GM21526 (cell line): ENCODE results near the gene TNFAIP8L2.

Experiments
- ATAC-seq: cut with Tn5 transposase; IDR thresholded peaks from one replicate; pipeline ENCODE4 v1.9.1; 2021; ENCODE audit warnings: moderate library complexity; ENCODE audit not compliant: unreplicated experiment, low FRiP score

Gene TNFAIP8L2

DNA sequence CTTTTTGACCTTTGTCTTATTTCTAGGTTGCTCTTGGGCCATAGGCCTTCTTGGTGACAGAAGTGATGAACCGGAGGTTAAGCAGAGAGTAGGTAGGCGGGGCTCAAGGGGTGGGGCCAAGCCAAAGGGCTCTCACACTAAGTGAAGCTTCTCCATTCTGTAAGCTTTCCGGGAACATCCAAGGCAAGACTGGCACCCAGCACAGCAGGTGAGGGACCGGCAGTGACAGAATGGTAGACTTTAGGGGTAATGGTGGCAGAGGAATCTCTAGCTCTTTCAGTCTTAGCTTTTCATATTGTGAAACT is at the start of gene TNFAIP8L2:
Gene TNFAIP8L2 (plus strand): TSS at position 135 of the 305 bp plus-strand sequence. CDS start 2,049 bp downstream, outside the sequence.
- ATAC-seq, result no peak

DNA sequence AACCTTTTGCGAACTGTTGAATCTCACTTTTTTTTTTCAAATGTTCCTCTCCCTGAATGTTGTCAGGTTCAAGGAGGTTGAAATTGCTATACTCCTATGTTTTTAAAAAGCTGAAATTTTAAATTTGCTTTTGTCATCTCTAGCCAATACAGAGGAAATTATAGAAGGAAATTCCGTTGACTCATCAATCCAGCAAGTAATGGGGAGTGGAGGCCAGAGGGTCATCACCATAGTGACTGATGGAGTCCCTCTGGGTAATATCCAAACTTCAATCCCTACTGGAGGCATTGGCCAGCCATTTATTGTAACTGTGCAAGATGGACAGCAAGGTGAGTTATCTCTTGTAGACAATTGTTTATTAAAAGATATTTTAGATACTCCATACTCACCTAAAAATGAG is 49.6 kb upstream of the TNFAIP8L2 start:
- no peak for ATAC-seq

DNA sequence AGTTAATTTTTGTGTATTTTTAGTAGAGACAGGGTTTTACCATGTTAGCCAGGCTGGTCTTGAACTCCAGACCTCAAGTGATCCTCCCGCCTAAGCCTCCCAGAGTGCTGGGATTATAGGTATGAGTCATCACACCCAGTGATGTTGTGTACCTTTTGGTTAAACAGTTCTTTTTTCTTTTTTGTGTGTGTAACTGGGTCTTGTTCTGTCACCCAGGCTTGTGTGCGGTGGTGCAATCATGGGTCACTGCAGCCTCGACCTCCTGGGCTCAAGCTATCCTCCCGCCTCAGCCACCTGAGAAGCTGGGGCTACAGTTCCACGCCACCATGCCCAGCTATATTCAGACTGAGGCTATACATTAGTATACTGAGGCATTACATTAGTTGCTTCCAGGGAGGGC is 48.1 kb upstream of the TNFAIP8L2 start:
- ATAC-seq, result no peak

DNA sequence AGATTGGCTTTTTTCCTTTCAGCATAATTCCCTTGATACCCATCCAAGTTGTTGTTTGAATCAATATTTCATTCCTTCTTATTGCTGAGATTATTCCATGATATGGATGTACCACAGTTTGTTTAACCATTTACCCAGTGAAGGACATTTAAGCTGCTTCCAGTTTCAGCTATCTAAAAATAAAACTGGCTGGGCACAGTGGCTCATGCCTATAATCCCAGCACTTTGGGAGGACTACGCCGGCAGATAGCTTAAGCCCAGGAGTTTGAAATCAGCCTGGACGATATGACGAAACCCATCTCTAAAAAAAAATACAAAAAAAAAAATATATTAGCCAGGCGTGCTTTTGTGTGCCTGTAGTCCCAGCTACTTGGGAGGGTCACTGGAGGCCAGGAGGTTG is 42.6 kb upstream of the TNFAIP8L2 start:
- ATAC-seq, result no peak

DNA sequence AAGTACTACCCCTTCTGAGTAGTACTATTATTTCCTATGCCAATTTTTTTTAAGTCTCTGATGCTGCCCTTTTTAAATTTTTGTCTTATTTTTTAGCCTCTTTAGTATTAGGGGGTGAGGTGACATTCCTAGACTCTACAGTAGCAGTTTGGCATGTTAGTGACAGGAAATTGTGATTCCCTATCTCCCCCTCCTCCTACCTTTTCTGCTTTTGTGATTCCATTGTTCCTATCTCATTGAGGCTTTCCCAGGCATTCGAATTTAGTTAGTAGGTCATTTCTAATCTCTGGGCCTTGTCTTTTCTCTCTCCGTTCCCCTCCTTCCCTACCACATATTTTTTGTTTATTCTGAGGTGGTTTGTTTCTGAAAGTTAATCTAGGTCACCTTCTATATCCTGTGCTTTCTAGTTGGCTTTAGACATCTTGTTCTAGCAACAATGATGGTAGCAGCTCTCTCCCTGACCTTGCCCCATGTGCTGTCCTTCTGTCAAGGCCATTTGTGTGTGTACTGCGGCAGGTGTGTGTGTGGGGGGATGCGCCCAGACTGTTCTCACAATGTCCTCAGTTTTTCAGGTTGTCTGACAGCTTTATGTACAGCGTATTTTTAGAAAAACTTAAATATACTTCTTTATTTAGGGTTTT is 31.6 kb upstream of the TNFAIP8L2 start:
- ATAC-seq, result no peak

DNA sequence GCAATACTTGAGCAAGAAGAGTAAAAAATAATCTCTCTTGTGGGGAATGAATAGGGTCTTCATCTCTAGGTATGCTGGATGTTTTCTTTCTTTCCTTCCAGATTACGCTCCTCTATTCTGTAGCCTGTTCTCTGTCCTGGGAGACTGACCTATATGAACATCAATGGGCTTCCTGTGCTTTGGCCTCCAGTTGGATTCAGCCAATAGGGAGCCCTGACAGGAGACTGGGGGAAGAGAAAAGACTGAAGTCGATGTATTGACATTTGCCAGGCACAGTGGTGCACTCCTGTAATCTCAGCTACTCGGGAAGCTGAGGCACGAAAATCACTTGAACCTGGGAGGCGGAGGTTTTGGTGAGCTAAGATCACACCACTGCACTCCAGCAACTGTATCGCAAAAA is 27.6 kb upstream of the TNFAIP8L2 start:
- no peak for ATAC-seq

DNA sequence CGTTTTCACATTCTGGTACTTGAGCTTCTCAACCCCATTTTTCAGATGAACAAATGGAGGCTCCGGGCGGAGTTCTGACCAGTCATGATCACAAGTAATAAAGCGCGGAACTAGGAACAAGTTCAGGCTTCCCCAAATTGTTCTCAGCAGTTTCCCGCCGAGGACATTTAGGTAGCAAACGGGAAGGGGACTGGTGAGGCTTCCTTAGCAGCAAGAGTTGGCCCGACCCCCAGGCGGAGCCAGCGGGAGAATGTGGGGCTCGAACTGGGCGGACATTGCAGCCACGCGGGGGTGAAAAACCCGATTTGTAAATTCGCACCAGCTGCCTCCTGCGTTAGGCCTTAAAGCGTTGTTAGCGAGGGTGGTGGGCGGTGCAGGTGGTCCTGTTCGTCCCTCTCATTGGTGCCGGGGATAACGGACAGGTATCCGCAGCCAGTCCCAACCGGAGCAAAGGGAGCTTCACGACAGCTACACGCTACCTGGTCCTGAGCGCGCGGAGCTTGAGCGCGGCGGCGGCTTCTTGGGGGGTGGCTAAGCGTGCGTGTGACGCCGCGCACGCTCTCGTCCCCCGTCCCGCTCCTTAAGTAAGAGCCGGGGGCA is 25.4 kb upstream of the TNFAIP8L2 start:
- no peak for ATAC-seq

DNA sequence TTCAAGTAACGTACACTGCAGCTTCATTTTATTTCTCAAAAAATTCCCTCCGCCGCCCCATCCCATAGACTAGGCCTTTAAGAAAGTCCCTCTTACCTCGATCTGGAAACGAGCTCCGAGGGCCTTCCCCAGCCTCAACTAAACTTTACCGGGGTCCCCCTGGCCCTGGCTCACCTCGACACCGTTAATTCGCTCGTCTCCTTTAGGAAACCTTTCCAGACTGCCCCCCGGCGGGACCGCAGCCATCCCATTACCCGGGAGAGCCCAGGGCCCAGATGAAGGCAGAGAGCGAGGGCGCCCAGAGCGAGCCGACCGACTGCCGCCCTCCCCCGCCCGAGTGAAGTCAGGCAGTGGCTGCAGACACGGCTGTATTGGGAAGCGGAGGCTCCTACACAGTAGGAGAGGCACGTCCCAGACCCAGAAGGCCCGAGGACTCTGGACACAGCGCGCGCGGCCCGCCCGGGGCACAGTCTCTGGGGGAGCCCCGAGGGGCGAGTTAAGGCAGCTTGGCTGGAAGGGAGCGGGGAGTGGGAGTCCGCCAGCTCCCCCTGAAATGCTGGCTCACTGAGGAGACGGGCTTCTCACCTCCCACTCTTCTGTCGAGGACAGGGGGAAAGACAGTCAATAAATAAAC is 24.6 kb upstream of the TNFAIP8L2 start:
- ATAC-seq, result no peak

DNA sequence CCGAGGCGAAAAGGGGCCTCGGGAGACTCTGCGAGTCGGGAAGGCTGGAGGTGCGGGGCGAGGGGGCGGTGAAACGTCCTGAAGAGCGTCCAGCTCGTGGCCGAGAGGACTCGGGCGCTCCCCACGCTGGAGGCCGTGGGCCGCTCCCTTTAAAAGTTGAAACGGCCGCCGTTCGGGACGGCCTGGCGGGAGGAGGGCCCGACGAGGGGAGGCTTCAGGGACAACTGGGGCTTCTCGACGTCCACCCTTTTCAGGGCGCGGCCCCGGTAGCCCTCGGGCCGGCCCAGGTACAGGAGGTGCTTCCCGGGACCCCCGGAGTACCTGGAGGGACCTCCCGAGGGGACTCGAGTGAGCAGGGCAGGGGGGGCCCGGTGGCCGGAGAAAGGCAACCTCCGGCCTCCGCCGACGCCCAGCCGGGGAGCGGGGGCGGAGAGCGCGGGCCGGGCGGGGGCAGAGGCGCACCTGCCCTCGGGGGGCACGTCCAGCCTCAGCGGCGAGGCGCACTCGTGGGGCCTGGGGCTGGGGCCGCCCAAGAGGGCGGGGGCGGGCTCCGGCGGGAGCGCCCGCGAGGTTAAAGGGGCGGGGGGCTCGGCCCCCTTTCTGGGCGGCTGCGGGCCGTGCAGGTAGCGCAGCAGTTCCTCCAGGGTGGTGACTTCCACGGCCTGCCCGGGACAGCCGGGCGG is 24.0 kb upstream of the TNFAIP8L2 start:
- no peak for ATAC-seq

DNA sequence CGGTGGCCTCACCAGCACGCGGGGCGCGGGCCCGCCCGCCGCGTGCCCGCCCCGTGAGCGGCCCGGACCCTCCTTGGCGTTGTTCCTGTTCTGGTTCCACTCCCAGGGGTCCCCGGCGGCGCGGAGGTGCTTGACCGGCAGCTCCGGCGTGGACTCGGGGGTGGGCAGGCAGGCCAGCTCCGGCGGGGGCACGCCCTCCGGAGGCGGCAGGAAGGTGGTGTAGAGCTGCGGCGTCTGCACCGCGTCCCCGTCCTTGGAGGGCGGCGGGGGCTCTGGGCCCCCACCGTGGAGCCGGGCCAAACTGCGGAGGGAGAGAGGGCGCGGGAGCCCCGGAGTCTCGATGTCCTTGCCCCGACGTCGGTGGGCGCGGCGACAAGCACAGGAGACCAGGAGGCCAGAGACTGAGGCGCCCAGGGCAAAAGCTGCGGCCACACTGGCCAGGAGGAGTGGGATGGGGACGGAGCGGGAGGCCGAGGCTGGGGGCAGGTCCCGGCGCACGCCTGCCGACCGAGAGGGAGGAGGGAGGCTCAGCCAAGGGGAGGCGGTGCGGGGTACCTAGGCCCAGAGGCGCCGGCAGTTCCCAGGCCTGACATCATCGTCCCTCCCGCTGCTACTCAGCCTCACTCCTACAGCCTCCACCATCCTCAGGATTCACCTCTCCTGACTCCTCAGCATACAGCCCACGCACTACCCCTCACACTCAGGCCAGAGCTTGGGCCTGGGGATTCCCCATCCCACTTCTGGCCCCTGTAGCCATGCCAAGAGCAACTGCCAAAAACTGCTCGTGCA is 23.2 kb upstream of the TNFAIP8L2 start:
- ATAC-seq, result no peak

DNA sequence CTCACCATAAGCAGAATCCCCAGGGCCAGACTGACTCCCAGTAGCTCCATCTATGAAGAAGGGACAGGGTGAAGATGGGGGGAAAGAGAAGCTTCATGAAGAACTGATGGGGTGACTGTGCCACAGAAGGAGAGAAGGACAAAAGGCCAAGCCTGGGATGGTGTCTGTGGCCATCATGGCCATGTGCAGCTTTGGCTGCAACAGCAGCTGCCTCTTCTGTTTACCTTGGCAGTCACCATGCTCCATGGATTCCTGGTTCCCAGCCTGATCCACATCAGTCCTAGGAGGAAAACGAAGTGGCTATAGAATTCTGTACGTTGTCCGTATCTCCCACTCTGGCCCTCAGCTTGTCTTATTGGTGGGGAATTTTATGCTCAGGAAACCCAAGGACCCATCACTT is 22.1 kb upstream of the TNFAIP8L2 start:
- no peak for ATAC-seq

DNA sequence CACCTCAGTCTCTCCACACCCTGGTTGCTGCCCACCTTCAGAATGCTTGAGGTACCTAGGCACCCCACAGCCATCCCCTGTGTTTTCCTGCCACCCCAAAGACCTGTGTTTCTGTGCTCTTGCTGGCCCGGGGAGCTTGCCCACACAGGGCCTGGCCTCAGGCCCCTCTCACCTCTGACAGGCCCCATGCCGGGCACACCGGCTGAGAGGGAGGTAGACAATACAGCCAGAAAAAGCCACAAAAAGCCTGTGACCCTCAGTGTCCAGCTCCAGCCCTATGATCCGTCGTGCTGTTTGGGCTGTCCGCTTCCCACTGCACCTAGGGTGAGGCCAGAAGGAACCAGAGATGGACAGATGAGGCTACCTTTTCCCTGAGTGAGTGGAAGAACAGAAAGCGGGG is 21.5 kb upstream of the TNFAIP8L2 start:
- ATAC-seq, result no peak

DNA sequence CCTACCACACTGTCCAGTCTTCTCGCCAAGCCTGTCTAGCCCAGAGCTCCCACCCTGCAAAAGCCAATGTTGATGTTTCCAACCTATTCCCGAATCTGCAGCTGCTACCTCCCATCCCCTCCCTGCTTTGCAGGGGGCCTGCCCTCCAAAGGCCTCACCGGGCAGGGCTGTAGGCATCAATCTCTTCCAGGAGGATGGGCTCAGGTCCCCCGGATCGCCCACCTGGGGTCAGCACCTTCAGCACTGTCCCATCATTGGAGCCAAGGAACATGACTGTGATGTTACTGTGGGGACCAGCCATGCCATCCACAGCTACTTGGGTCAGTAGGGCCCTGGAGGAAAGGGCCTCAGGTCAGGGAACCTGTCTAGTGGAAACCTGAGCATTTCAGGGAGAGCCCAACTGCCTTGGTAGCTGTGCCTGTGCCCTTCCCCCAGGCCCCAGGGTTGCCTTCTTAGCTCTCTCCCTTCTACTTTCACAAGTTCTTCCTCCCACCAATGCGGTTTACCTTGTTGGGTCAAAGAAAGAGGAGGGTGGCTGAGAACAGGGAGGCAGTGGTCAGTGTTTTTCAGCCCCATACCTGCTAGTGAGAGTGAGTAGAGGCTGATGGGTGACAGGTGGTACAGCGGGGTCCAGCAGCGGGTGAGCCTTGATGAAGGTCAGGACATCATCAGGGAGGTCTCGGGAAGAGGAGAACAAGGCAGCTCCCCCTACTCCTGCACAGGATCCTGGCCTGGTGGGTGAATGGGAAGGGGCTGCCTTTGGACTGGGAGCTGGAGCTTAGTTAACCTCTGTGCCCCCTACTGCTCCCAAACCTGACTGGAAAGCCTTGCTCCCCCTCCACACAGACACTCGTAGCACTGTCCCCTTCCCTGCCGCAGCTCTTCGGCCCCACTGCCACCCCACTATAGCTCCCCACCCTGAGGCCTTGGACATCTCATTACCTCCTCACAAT is 20.7 kb upstream of the TNFAIP8L2 start:
- ATAC-seq, result no peak

DNA sequence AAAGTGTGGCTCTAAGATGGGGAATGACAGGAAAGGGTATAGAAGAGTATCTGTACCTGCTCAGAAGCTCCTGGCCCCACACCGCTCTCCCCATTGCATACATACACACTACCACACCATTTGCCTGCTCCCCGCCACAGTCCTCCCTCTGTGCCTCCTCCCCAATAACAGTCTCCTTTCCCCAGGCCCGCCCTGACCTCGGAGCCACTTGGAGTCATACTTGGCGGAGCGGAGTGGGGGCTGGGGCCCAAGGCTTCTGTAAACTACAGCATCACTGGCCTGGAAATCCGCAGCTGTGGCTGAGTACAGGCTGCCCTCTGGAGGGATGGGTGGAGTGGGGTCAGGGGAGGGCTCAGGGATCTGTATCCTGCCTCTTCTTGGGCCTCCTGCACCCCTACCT is 18.7 kb upstream of the TNFAIP8L2 start:
- no peak for ATAC-seq

DNA sequence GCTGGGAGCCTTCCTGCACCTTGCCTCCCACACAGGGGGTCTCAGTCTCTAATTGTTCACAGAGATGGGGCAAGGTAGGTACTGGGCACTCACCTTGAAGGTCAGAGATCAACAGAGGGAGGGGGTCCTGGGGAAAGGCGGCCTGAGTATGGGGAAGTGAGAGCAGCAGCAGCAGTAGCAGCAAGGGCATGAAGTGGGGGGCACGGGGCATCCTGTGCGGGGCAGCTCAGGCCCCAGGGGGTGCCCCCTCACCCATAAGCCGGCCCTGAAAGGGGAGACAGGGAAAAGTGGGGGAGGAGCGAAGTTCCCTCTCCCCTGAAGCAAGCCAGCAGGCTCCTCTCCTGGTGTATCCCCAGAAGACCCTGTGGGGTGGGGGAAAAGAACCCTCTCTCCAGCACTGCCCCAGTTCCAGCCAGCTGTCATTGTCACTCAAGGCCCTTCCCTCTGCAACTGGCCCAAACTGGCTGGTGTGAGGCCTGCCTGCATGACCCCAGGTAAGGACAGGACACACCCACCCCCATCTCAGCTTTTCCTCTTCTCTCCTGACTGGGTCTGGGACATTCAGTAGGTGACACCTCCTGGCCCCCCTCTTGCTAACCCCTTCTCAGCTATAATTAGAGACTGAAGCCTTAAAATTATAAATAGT is 13.9 kb upstream of the TNFAIP8L2 start:
- ATAC-seq, result no peak

DNA sequence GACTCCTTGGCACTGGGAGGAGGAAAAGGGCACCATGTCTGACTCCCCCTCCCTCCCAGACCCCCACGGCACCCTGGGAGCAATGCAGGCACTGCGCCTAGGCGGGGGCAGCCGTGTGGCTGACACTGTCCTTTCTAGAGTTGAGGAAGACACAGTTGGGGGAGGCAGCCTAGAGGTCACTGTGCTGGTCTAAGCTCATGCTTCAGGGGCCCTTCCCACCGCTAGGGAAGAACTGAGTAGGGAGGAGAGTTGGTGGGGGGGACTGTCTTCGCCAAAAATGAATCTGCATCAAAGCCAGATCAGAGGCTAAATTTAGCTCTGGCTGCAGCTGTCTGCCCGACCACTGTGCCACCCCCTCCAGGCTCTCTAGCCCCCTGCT is 13.4 kb upstream of the TNFAIP8L2 start:
- no peak for ATAC-seq

DNA sequence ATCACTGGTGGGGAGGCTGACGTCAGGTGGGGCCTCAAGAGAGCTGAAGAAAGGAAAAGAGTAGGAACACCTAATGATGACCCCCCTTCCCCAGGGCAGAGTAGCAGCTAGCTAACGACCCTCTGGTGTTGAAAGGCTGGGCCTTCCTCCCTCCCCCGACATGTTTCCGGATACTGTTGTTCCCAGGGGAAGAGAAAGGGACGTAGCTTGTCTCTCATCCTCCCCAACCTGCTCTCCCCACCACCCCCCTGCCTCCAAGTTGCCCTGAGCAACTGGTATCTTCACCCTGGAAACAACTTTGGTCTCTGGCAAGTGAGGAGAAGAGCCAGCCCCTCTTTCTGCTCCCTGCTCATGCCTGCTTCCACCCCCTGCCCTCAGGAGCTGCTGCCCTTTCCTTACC is 12.5 kb upstream of the TNFAIP8L2 start:
- ATAC-seq, result no peak

DNA sequence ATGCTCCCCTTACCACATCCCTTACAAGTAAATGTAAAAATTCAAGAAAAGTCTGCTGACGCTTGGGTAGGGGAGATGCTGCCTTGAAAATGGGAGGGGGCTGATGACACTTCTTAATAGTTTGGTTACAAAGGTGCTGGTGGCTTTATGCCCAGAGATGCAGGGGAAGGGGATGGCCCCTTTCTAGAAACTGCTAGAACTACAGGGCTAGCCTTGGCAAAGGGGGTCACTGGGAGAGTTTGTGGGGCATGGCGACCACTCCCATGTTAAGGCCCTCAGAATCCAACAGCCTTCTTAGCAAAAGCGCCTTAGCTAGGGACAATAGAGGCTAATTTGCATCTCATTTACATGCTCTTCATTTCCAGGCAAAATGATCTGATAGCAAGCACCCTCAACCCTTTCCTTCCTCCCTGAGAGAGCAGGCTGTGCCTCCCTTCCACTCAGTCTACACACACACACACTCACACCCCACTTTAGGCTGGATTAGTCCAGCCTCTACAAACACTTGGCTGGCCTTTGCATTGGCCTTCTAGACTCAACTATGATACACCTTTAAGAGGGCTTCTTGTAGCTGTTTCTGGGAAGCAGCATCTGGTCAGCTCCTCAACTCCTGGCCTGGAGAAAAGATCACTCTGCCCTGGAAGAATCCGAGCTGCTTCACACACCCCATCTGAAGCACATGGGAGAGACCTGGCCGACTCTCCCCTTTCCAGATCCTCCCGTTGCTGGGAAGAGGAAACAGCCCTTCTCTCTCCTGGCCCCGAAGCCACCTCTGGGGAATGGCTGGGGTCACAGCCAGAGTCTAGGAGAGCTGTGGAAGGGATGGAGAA is 11.8 kb upstream of the TNFAIP8L2 start:
- no peak for ATAC-seq
